ENCODE measurements around the gene STK10. TPM values are rescaled to one million over a fixed set of nuclear protein-coding genes. Genes with fewer than 3 reads are reported as not detected.

The STK10 gene
- total and polyA plus RNA-seq, 2 of the 8 experiments (the other 6 are each of a cell fraction or from before 2014, with no cell fraction given) = 10.5 to 21.4 TPM

DNA sequence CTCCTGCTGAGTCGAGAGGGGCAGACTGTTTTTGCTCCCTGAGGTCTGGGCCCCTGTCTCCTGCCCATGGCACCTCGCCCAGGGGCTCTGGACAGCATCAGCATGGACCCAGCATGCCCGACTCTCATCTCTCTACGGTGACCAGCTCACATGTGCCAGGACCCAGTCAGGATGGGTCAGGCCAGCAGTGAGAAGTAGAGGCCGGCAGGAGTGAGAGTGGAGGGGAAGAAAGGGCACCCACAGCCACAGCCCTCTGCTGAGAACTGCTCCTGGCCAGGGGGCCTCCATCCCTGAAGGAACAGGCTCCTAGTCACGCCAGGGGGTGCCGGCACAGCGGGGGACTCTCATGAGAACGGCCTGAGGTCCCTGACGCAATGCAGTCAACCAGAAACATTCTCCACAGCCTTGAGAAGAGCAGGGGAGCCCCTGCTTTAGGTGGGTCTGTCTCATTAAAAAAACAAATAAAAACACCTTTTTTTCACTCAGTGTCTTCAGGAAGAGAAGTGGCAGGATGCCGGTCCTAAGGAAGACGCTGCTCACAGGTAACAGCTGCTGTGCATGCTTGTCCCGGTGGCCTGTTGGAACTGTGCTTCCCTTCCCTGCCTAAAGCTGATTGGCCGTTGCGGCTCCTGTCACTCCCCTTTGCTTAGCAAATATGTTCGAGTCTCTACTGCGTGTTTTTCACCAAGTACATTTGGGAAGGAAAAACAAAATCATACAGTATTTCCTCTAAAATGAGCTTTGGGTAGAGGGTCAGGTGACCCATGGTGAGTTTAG lies 95.9 kb downstream of the STK10 start:
- Histone ChIP-seq H3K9ac (replicated peaks in 1 of 4; ENCODE audit: extremely low read depth in 1 of 4, low read depth in 3 of 4, low read length in 3 of 4) (no peak overlapping the region), H3K9me3 (ENCODE audit: insufficient read depth in 2 of 2, low read depth in 1 of 2, low read length in 1 of 2) (no peaks in the 10 kb centered on the region), H3K23ac (ENCODE audit: insufficient read length) (no peak overlapping the region), H3K18ac (ENCODE audit: extremely low read depth, low read length) (no peak overlapping the region), H2BK12ac (ENCODE audit: low read depth, low read length) (no peak overlapping the region), H4K20me1 (replicated peaks in 1 of 2; ENCODE audit: control insufficient read depth in 1 of 2, insufficient read depth in 2 of 2, low read length in 2 of 2) (peaks cover 0 to 3% of the 10 kb centered on the region in 2 experiments), H3K56ac (replicated peaks; ENCODE audit: insufficient read length, low read depth, low read length) (no peak overlapping the region), H3K27ac (ENCODE audit: low read depth, low read length) (no peak overlapping the region), H3K4ac (replicated peaks; ENCODE audit: insufficient read length, low read depth, low read length) (no peak overlapping the region), H2BK5ac (ENCODE audit: low read depth, low read length) (no peak overlapping the region), H3K4me2 (ENCODE audit: insufficient read depth in 1 of 2, low read depth in 2 of 2, low read length in 2 of 2) (no peak overlapping the region), H4K91ac (replicated peaks; ENCODE audit: insufficient read length, low read length) (no peak overlapping the region), H2AFZ (ENCODE audit: low read length) (no peak overlapping the region), H3K4me1 (replicated peaks in 1 of 4; ENCODE audit: control insufficient read depth in 3 of 4, insufficient read depth in 4 of 4, low read length in 3 of 4) (peaks cover 0 to 5% (median 3%) of the 10 kb centered on the region in 4 experiments; a peak in 2 of 7 replicates), H2AK5ac (ENCODE audit: low read depth, low read length) (no peak overlapping the region), H3K14ac (ENCODE audit: insufficient read length) (no peak overlapping the region), H3K79me2 (ENCODE audit: control insufficient read depth in 1 of 2, insufficient read depth in 2 of 2, low read length in 2 of 2) (no peaks in the 10 kb centered on the region), H3K4me3 (ENCODE audit: extremely low read depth in 1 of 4, insufficient read depth in 2 of 4, low read depth in 3 of 4, low read length in 4 of 4) (no peak overlapping the region), H3K36me3 (ENCODE audit: control insufficient read depth in 2 of 4, insufficient read depth in 4 of 4, low read length in 3 of 4) (peaks cover 0 to 2% (median 0%) of the 10 kb centered on the region in 4 experiments; a peak in 1 of 8 replicates), H3K79me1 (ENCODE audit: low read depth, low read length) (no peaks in the 10 kb centered on the region), H3K27me3 (replicated peaks in 1 of 4; ENCODE audit: control insufficient read depth in 3 of 4, extremely low read depth in 1 of 4, insufficient read depth in 3 of 4, low read length in 3 of 4) (no peaks in the 10 kb centered on the region), H4K5ac (ENCODE audit: insufficient read length, low read depth, low read length) (no peak overlapping the region), H2BK120ac (replicated peaks; ENCODE audit: low read depth, low read length) (no peak overlapping the region), H3K23me2 (ENCODE audit: low read depth, low read length) (peaks cover 11% of the 10 kb centered on the region; the same call in 1 of the 2 replicates), H2BK15ac (ENCODE audit: low read length) (no peak overlapping the region), H4K8ac (ENCODE audit: extremely low read depth, insufficient read depth, low read length) (peak overlapping the region; percentile 11), H2BK20ac (ENCODE audit: low read length) (no peak overlapping the region)
- no peak for TF ChIP-seq RFX5 (IDR thresholded peaks at IDR 0.05; ENCODE audit: borderline replicate concordance, low read depth, low read length)
- POLR2A ChIA-PET (ENCODE audit: partially characterized antibody) = interaction anchor here (0.5 to 1.0 kb wide), 2 partner anchors 16 to 359 kb away, joined by 3 read pairs; no protein-coding TSS in a partner anchor
- CTCF ChIA-PET (ENCODE audit: partially characterized antibody) = interaction anchor here (1.1 to 8.8 kb wide), 5 partner anchors 8 to 278 kb away, joined by 3 to 64 read pairs (median 3); partner anchors contain the start of gene STK10
- FAIRE-seq (no peak), DNase-seq (ENCODE audit: low read depth in 1 of 2, low spot score in 2 of 2) (no peak)
- WGBS, 2 experiments (ENCODE audit: extremely low coverage in 1 of 2, insufficient coverage in 1 of 2, insufficient read length in 1 of 2, insufficient replicate concordance in 2 of 2, low coverage in 1 of 2, low lambda C conversion rate in 2 of 2, missing lambda C conversion rate in 1 of 2) = 90% methylated on average over 17 of the region's 17 CpGs; no CpG with 5 or more reads in 1 of the 2 experiments

Measured in H1 (cell line).